ENCODE data around the gene CACNA1C.
"Not testable (repeated sequence)": the region's sequence is repeated elsewhere in the genome, so short reads cannot be mapped to it uniquely, and the experiment has no call there.

The CACNA1C gene

DNA sequence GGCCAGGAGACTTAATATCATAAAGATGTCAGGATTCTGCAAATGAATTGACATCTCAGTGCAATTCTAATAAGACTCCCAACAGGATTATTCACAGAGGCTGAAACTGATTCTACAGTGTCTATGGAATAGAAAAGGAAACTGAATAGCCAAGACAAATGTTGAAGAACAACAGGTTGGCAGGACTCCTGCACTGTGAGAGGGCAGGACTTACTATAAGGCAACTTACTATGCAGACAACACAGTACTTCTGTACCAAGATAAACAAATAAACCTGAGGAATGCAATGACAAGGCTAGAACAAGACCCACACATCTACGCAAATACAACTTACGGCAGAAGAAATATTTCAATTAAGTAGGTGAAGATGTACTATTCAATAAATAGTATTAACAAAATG is 609.7 kb downstream of the CACNA1C start:
- no peak for DNase-seq

DNA sequence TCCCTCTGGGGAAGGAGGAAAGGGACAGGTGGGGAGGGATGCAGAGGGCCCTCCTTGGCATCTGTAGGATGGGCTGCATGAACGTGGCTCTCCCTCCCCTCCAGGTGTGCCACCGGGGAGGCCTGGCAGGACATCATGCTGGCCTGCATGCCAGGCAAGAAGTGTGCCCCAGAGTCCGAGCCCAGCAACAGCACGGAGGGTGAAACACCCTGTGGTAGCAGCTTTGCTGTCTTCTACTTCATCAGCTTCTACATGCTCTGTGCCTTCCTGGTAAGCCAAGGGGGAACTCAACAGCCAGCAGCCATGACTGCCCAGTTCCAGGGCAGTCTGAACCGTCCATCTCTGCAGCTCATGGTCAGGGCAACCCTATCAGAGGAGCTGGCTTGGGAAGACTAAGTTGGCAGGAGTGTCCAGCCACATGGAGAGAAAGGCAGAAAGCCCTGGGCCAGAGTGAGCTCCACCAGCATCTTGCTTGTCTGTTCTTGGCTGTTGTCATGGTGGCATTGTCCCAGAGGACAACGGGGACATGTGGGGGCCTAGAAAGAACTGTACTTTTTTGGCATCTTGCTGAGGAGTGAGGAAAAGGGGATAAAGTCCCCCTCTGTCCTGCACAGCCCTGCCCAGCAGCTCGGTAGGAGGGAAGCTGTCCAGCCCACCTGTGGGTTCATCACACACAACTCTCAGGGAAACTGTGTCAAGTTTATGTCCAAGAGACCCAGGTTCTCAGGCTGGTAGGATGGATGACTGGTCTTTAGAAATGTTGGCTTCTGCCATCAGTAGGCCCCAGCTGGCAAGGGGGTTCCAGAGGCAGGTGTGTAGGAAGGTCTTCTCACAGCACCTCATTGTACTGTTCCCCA is 612.2 kb downstream of the CACNA1C start:
- DNase-seq = no peak

DNA sequence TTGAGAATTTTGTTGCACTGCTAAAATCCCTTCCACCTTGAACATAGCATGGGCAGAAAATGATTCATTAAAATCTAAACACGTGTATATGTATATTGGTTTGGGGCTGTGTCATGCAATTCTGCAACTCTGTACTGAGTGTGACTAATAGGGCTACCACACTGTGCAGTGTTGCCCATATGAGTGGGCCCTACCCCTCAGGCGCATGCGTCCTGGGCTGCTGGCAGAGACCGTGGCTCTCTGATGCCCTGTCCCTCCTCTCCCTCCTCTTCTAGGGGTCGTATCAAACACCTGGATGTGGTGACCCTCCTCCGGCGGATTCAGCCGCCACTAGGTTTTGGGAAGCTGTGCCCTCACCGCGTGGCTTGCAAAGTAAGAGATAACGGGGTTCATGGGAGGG is 613.6 kb downstream of the CACNA1C start:
- no peak for DNase-seq

DNA sequence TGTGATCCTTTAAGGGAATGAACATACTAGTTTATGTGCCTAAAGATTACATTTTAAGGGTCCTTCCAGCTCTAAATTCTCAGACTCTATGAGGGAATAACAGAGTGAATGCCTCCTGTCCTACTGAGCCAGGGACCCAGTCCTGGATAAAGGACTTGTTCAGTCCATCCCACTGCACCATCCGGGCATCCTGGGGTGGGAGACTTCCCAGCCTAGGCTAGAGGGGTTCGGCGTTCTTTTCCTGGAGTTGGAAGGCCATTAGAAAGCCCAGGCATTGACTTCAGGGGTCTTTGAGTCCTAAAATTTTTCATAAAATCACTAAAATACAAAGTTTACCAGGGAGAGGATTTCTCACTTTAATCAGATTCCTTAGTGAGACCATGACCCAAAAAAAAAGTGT is 614.1 kb downstream of the CACNA1C start:
- DNase-seq = no peak

DNA sequence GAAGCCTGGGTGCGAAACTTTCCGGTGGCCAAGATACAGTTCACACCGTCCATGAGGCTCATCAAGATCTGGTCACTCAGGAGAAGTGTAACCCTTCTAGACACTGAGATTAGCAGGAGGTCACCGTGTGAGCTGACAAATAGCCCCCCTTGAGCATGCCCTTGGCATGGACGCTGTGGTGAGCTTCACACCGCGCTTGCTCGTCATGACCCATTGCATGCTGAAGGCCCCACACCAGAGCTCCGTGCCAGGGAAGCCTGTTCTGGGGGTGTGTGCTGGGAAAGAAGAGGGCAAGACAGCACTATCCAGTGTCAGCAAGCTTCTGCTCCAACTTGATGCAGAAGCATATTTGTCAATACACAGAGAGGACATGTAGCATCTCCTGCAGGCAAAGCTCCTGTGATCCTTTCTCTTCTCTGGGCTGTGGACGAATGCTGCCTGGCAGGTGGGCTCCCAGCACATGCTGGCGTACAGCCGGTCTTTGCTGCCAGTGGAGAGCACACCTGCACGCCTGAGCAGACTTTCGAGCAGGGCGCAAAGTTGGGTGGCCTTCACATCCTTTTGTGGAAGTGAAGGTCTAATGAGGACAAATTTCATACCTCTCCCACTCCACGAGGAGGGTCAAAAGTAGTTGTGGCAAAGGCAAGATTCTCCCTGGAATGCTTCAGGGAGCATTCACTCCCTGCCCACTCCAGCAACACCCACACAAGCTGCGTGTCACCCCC is 615.1 kb downstream of the CACNA1C start:
- no peak for DNase-seq

DNA sequence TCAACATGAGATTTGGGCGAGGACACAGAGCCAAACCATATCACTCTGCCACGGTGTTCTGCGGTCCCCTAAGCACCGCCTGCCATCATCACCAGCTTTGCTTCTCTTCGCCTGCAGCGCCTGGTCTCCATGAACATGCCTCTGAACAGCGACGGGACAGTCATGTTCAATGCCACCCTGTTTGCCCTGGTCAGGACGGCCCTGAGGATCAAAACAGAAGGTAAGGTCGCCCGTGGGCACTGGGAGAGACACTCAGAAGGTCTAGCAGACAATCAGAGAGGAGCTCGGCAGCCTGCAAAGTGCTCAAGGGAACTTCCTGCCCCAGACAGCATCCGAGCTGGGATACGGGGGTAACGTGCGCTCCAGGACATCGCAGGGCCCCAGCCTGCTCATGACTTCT is 616.0 kb downstream of the CACNA1C start:
- no peak for DNase-seq

DNA sequence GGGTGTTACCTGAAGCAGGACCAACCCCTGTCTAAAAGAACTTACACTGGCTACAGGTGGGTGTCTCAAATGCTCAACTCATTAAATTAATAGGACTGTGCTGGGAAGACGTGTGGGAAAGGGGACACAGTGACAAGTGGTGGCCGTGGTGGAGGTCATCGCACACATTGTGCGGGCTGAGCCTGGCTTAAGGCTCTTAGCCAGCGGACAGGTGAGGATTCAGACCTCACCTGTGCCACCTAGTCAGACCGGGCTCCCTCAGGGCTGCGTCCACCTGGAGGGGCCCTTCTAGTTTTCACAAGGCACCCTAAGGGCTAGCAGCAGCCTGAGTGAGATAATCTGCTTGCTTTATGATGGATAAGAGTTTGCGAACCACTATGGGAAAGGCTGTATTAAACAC is 616.8 kb downstream of the CACNA1C start:
- DNase-seq = no peak

DNA sequence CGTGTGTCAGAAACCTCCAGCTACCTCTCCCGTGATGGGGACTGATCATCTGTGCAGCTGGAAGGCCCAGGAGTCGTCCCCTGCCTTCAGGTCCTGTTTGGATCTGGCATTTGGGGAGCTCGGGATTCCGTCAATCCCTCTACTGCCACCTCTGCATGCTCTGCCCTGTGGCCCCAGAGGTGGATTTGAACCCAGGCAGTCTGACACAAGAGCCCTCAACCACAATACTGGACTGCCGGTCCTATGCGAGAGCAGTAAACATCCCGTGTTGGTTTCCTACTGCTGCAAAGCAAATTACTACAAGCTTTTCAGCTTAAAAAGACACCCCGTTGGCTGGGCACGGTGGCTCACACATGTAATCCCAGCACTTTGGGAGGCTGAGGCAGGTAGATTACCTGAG is 620.1 kb downstream of the CACNA1C start:
- DNase-seq = no peak

DNA sequence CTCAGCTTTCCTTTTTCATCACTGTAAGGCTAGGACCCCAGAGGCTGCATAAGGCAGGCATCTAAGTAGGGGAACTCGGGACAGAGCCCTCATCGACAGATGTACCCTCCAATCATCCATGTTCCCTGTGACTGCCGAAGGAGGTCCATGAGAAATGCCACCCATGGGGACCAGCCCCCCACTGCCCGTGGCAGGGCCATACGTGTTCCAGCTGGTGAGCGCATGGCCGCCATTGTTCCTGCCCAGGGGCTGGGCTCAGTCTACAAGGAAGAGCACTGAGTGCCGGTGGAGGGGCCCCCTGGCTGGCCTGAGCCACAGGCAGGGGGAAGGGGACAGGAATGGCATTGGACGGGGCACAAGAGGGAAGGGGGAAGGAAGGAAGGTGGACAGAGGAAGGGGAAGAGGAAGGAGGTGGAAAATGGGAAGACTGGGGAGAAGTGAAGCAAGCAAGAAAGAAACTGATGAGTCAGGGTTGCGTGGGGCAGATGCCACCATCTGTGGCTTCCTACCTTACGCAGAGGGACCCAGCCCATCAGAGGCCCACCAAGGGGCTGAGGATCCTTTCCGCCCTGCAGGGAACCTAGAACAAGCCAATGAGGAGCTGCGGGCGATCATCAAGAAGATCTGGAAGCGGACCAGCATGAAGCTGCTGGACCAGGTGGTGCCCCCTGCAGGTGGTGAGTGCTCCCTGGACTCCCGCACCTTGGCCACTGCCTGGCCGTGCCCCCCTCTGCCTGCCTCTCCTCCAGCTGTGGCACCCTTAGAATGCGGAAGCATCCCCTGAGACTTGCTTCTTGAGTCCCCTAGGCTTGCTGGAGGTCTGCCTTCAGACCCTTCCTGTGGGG is 621.4 kb downstream of the CACNA1C start:
- DNase-seq = no peak

DNA sequence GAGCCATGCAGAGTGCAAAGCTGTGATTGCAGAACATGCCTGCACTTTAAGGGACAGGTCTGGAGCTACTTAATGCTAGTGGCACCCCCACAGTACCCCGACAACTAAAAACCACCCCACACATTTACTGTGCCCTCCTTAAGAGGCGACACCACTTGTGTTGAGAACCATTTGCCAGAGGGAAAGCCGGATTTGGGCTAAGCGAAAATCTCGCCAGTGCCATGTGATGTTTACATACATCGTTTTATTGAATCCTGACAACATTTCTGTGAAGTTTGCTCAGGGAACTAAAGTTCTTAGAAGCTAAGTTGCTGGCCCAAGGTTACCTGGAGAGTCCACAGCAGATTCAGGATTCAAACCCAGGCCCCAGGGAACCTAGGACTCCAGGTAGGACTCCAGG is 623.0 kb downstream of the CACNA1C start:
- DNase-seq = no peak

DNA sequence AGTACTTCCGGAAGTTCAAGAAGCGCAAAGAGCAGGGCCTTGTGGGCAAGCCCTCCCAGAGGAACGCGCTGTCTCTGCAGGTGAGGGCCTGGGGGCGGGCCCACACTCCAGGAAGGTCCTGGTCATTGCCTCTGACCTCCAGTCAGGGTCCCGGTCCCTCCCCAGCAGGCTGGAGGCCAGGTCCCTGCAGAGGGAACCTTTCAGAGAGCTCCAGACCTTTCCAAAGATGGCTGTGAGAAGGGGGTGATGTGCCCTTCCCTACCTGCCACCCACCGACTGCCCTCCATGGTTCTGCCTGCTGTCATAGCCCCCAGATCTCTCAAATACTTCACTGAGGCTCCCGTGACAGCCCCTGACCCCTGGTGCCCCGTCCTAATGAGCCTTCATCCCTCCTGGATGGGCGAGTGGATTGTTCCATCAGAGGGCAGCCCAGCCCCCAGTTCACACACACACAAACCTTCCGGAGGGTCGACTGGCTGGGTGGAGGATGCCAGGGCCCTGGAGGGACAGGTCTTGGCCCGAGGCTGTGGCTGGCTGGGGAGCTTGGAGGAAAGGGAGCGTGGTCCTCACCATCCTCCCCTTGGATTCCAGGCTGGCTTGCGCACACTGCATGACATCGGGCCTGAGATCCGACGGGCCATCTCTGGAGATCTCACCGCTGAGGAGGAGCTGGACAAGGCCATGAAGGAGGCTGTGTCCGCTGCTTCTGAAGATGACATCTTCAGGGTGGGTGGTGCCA is 624.5 kb downstream of the CACNA1C start:
- DNase-seq = no peak

DNA sequence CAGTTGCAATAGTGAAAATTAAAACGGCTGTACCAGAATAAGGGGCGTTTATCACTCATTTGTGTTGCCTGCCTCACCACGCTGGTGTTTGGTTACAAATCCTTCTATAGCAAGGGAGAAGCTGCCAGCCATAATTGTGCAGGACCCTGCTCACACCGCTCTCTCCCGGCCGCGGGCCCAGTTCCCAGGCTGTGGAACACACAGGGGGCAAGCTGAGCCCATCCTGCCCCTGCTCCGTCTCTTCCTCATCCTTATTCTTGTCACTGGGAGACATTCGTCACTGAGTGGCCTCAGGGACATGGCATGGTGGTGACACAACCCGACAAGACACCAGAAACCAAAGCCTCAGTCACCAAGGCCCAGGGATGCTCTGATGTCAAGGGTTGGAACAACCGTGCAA is 625.6 kb downstream of the CACNA1C start:
- DNase-seq = no peak

DNA sequence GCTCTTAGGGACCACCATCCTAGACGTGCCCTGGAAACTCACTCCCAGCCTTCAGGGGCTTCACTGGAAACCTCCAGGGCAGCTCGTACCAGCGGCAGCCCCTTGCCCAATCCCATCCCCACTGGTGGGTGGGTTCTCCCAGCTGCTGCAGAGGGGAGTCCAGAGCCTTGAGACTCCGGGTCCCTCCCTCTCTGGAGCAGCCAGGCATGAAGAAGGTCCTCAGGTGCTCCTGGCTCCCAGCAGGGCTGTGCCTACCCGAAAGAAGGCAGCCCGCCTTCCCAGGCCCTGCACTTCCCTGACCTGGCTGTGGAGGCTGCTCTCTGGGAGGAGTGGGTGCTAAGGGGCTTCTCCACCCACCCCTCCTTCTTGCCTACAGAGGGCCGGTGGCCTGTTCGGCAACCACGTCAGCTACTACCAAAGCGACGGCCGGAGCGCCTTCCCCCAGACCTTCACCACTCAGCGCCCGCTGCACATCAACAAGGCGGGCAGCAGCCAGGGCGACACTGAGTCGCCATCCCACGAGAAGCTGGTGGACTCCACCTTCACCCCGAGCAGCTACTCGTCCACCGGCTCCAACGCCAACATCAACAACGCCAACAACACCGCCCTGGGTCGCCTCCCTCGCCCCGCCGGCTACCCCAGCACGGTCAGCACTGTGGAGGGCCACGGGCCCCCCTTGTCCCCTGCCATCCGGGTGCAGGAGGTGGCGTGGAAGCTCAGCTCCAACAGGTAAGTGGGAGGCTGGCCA is 626.5 kb downstream of the CACNA1C start:
- DNase-seq = no peak

DNA sequence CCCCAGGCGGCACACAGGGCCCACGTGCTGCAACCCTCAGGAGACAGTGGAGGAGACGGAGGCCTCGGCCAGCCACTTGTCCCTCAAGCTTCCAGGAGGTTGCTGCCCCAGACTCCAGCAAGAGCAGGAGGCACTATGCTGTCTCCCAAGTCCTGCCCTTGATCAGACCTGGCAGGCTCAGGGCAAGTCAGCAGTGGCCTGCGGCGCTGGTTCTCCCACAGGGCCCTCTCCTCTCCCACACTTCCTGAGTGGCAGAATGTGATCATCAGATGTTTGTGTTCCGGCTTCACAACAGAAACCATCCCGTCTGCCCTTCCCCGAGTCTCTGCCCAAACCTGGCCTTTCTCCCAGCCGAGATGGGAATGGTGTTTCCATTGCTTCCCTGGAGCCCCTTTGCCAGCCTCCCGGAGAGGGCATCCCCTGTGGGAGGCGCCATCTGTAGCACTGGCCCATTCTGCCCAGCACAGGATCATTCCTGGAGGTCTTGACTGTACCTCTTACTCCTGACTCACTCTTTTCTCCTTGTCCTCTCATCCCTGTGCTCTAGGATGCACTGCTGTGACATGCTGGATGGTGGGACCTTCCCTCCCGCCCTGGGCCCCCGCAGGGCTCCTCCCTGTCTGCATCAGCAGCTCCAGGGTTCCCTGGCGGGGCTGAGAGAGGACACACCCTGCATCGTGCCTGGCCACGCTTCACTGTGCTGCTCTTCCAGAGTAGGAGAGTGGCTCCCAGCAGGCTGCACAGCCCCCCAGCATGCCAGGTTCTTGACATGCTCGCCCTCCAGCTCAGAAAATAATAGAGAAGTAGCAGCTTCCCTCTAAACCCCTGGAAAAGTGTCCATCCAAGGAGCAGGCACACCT is 627.3 kb downstream of the CACNA1C start:
- DNase-seq = no peak

DNA sequence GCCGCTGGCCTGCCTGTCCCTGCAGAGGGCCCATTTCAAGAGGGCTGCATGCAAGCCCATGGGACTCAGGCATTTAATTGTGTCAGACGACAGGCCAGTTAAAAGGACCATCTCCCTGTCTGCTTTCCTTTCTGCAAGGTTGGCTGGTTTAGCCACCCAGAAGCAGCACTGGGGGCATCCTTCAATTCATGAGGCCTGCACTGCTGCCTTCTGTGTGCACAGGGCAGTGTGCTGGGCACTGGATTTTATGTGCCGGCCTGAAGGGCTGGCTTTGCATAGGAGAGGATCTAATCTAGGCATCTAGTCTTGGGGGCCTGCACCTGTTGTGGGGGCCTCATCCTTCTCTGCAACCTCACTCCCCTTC is 627.9 kb downstream of the CACNA1C start:
- no peak for DNase-seq

DNA sequence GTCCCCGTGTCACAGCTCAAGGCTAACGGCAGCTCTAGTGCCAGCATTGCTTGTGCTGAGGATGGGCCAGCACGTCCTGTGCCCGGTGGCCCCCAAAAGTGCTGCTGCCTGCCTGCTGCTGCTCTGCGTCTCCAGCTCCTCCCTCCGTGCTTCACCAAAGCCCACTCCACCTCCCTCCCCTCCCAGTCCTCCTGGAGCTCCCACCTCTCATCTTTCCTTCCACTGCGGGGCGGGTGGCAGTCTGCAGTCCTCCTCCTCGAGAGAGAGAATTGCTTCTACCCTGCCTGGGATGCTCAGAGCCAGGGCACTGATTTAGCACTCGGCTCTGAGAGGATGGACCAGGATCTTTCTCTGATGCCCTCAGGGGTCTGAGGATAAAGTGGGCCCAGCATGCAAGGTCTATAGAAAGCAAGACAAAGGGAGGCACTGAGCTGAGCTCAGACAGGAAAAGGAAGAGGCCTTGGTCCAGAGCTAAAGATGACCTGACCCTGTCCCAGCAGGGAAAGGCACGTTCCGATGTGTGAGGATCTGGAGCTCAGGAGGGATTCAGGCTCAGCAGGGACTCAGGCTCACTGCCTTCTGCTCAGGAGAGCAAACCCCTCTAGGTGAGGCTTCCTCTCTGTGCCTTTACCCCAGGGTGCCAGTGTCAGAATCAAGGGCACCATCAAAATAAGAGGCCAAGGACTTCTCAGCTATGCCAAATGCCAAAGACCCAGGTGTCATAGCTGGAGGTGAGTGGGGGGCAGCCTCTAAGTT is 628.8 kb downstream of the CACNA1C start:
- DNase-seq = no peak

DNA sequence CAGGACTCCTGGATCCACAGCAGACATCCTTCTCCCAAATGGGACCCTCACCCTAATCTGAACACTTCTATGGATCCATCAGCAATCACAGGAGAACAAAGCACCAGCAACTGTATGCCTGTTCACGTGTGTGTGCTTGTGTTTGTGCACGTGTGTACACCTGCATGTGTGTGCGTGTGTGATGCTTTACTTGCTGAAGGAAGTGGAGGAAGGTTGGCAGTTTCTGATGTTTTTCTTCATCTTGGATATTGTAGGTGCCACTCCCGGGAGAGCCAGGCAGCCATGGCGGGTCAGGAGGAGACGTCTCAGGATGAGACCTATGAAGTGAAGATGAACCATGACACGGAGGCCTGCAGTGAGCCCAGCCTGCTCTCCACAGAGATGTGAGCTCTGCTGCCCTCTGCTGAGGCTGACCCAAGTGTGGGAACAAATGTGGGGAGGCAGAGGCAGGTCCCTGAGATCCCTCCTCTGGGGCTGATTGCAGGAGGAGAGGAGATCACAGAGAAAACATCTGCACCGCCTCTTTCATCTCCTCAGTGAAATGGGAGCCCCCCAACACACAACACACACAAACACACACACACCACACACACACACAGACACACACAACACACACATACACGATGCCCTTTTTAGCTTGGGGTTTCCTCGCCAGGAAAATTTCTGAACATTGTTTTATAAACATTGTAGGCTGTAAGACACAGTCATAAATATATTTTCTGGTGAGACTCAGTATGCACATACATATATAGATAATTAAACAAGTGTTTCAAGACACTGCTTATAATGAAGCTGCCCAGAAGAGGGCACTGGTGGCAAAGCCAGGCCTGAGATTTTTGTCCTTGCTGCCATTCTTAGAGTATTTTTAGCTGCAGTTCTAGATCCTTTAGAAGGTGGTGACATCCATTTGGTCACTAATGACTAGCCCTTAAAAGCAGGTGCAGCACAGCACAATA is 629.8 kb downstream of the CACNA1C start:
- peak; percentile 37 for DNase-seq

DNA sequence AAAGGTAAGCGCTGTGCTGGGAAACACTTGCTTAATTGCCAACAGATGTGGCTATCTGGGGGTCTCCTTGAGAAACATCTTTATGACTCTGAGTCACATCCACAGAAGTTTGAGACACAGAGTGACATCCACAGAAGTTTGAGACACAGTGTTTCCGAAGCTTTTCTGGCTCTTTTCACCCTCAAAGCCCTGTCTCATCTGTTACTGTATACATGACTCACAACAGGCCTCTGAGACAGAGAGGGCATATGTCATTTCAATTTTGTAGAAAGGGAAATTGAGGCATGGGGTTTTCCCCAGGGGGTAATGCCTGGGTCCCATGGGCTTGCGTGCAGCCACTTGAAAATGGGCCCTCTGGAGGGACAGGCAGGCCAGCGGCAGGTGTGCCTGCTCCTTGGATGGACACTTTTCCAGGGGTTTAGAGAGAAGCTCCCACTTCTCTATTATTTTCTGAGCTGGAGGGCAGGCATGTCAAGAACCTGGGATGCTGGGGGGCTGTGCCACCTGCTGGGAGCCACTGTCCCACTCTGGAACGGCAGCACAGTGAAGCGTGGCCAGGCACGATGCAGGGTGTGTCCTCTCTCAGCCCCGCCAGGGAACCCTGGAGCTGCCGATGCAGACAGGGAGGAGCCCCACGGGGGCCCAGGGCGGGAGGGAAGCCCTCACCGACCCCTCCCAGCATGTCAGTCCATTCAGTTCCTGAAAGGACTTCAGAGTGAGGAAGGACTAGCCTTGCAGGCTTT is 630.7 kb downstream of the CACNA1C start:
- DNase-seq = no peak

DNA sequence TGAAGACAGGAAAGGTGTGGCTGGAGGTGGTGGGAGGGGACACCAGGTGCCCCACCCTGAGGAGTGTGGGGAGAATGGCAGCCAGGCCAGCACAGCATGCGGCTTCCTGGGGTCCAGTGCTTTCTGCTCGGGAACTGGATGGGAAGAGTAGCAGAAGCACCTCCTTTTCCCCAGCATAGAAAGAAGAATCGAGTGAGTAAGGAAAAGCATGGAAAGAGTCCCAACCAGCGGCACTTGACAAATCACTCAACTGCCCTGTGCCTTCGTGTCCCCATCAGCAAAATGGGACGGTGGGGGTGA is 631.2 kb downstream of the CACNA1C start:
- not testable (repeated sequence) for DNase-seq
